Measurements from ENCODE around the gene CHM. TPM values are rescaled to one million over a fixed set of nuclear protein-coding genes. Genes with fewer than 3 reads are reported as not detected.
"Not testable (repeated sequence)": the region's sequence is repeated elsewhere in the genome, so short reads cannot be mapped to it uniquely, and the experiment has no call there.

Gene CHM, protein sequence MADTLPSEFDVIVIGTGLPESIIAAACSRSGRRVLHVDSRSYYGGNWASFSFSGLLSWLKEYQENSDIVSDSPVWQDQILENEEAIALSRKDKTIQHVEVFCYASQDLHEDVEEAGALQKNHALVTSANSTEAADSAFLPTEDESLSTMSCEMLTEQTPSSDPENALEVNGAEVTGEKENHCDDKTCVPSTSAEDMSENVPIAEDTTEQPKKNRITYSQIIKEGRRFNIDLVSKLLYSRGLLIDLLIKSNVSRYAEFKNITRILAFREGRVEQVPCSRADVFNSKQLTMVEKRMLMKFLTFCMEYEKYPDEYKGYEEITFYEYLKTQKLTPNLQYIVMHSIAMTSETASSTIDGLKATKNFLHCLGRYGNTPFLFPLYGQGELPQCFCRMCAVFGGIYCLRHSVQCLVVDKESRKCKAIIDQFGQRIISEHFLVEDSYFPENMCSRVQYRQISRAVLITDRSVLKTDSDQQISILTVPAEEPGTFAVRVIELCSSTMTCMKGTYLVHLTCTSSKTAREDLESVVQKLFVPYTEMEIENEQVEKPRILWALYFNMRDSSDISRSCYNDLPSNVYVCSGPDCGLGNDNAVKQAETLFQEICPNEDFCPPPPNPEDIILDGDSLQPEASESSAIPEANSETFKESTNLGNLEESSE
- total RNA-seq = 23.3 TPM
- long read RNA-seq, partial matches to known transcripts = 0 of 3 reads
- long read RNA-seq, other reads (novel, unspliced or antisense) = 3 of 3 reads

GRCh38 chrX:86047174-86047935, at the start of gene CHM:
TSS of gene CHM (minus strand) at chrX:86047558. CDS start at chrX:86047532, 26 bp downstream.
- DNase-seq (ENCODE audit: low spot score) = no peak

GRCh38 chrX:86078650-86079049, 31.3 kb upstream of the CHM start:
- DNase-seq (ENCODE audit: low spot score) = no peak

DNA sequence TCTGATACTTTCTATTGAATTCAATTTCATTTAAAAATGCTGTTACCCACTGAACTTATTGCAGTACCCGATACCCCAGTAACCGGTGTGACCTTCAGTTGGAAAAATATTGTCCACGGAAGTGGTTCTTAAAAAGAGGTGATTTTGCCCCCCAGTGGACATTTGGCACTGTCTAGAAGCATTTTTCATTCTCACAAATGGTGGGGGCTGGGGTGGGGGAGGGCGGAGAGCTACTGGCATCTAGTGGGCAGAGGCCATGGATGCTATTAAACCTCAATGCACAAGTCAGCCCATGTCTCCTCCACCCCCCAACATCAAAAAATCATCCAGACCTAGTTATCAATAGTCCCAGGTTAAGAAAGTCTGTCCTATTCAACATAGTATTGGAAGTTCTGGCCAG, 19.6 kb upstream of the CHM start:
- DNase-seq (ENCODE audit: low spot score) = no peak

DNA sequence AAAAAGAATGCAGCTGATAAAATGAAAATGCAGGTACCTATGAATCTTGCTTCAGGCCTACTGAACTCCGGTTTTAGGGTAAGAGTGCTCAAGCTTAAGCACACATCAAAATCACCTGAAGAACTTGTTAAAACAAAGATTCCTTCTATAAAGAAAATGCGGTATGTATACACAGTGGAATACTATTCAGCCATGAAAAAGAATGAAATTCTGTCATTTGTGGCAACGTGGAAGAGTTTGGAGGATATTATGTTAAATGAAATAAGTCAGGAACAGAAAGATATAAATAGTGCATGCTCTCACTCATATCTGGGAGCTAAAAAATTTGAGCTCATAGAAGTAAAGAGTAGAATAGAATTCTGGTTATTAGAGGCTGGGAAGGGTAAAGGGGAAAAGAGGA, 14.0 kb upstream of the CHM start:
- DNase-seq (ENCODE audit: low spot score) = no peak

- no peak for DNase-seq (ENCODE audit: low spot score)
Observed at GRCh38 chrX:86051741-86052140, 4.4 kb upstream of the CHM start.

GRCh38 chrX:86047936-86048280, 550 bp upstream of the CHM start:
- DNase-seq (ENCODE audit: low spot score) = no peak

DNA sequence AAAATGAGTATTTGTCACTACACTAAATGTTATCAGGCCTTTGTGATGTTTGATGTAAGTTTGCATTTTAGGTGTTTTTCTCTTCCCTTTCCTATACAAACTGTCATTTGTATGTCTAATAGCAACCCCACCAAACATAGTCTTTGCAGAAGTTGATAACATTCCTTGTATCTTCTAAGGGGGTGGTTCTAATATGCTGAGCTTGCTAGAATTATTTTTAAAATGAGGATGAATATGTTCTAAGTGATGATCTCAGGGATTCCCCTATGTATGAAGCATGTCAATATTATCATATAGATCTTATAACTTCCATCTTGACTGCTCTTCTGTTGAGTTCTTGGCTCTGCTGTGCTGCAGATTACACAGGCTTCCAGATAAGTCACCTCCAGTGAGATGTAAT, 3.1 kb downstream of the CHM start:
- DNase-seq (ENCODE audit: low spot score) = no peak

GRCh38 chrX:86039625-86040568, 7.5 kb downstream of the CHM start:
- DNase-seq (ENCODE audit: low spot score) = no peak

DNA sequence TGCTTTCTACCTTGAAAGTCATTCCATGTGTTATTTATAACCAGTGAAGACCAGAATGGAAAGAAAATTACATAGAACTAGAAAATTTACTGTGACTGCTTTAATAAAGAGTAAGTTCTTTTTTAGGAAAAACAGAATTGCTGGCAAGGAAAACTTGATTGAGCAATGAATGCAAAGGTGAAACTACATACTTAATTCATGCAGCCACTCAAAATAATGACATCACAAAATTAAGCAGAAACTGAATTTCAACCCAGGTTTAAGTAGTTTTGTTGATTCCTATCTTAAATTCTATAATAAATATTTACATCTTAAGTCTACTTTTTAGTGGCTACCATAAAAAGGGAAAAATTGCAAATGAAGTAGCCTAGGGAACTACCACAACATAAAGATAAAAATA, 14.0 kb downstream of the CHM start:
- DNase-seq (ENCODE audit: low spot score) = no peak

GRCh38 chrX:86028681-86029080, 18.7 kb downstream of the CHM start:
- no peak for DNase-seq (ENCODE audit: low spot score)

GRCh38 chrX:86023811-86024210, 23.5 kb downstream of the CHM start:
- no peak for DNase-seq (ENCODE audit: low spot score)

GRCh38 chrX:86021652-86022289, 25.6 kb downstream of the CHM start:
- DNase-seq (ENCODE audit: low spot score) = no peak

- DNase-seq (ENCODE audit: low spot score) = no peak
Observed at GRCh38 chrX:86016139-86016538, 31.2 kb downstream of the CHM start.

DNA sequence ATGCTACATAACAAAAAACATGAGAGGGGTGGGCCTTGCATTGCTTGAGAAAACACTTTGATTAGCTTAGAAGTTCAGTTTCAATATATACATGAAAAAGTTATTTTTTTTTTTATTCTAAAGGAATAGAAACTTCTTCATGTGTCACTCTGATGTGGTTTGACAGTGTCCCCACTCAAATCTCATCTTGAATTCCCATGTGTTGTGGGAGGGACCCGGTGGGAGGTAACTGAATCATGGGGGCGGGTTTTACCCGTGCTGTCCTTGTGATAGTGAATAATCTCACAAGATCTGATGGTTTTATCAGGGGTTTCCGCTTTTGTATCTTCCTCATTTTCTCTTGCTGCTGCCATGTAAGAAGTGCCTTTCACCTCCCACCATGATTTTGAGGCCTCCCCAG, 32.4 kb downstream of the CHM start:
- DNase-seq (ENCODE audit: low spot score) = not testable (repeated sequence)

DNA sequence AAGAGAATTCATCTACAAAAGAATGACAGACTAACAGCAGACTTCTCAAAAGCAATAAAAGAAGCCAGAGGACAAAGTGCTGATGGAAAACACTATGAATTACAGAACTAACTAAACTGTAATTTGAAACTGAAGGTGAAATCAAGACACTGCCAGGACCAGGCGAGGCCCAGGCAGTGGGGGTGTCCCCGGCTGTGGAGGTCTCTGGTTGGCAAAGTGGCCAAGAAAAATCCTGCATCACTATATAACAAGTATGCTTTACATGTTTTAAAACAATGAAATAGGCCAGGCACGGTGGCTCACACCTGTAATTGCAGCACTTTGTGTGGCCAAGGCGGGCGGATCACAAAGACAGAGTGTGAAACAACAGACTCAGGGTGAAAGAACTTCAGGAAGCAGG, 32.9 kb downstream of the CHM start:
- no peak for DNase-seq (ENCODE audit: low spot score)

DNA sequence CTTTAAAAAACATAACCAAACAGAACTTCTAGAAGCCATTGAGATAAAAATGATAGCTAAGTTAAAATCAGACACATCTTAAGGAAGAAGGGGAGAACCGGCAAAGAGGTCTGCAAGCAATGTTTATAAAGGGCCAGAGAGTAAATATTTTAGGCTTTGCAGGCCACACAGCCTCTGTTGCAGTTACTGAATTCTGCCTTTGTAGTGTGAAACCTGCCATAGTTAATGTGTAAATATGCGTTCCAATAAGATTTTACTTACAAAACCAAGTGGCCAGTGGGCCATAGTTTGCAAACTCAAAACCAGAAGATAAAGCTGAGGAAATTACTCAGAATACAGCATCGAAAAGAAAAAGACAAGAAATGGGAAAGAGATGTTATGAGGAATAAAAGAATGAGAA, 33.6 kb downstream of the CHM start:
- no peak for DNase-seq (ENCODE audit: low spot score)

- DNase-seq (ENCODE audit: low spot score) = no peak
Observed at GRCh38 chrX:86012188-86012587, 35.2 kb downstream of the CHM start.

GRCh38 chrX:86009803-86010202, 37.6 kb downstream of the CHM start:
- not testable (repeated sequence) for DNase-seq (ENCODE audit: low spot score)

DNA sequence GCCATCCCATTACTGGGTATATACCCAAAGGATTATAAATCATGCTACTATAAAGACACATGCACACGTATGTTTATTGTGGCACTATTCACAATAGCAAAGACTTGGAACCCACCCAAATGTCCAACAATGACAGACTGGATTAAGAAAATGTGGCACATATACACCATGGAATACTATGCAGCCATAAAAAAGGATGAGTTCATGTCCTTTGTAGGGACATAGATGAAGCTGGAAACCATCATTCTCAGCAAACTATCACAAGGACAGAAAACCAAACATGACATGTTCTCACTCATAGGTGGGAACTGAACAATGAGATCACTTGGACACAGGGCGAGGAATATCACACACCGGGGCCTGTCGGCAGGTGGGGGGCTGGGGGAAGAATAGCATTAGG, 39.5 kb downstream of the CHM start:
- not testable (repeated sequence) for DNase-seq (ENCODE audit: low spot score)
